Type B pancreatic cell (in vitro differentiated cells): ENCODE data around the gene FER. TPM values are rescaled to one million over a fixed set of nuclear protein-coding genes. Genes with fewer than 3 reads are reported as not detected.
"Not testable (repeated sequence)": the region's sequence is repeated elsewhere in the genome, so short reads cannot be mapped to it uniquely, and the experiment has no call there.

Source experiments
- DNase-seq: peaks from one replicate; pipeline ENCODE4 v3.0.0; 2021; ENCODE audit warnings: mixed read lengths; ENCODE audit not compliant: unreplicated experiment; ENCODE audit errors: extremely low spot score
- H3K27ac Mint-ChIP-seq: 2 replicates; pipeline ENCODE4 v1.8.0; 2021; ENCODE audit warnings: mild to moderate bottlenecking, mixed read lengths
- H3K27me3 Mint-ChIP-seq: 2 replicates; pipeline ENCODE4 v1.8.0; 2021; ENCODE audit warnings: mixed read lengths
- H3K36me3 Mint-ChIP-seq: 2 replicates; pipeline ENCODE4 v1.8.0; 2021; ENCODE audit warnings: mixed read lengths
- H3K4me1 Mint-ChIP-seq: one replicate; pipeline ENCODE4 v1.8.0; 2021; ENCODE audit warnings: mixed read lengths; ENCODE audit not compliant: unreplicated experiment
- H3K4me3 Mint-ChIP-seq: 2 replicates; pipeline ENCODE4 v1.8.0; 2021; ENCODE audit warnings: mild to moderate bottlenecking, mixed read lengths
- H3K9me3 Mint-ChIP-seq: 2 replicates; pipeline ENCODE4 v1.8.0; 2021; ENCODE audit warnings: mixed read lengths
- CTCF ChIP-seq: fragments of 200-600 bp; sonication (generic); conservative IDR thresholded peaks from 2 replicates; pipeline ENCODE4 v1.5.0; 2021; ENCODE audit warnings: antibody characterized with exemption, mild to moderate bottlenecking
- total RNA-seq: library from RNA; stranded (reverse); gene quantifications from 2 replicates; pipeline ENCODE4 v1.2.1, GENCODE V29; 2021; ENCODE audit warnings: low replicate concordance

FER gene
- total RNA-seq, 1 donor from 2014 or later = 29.7 TPM

DNA sequence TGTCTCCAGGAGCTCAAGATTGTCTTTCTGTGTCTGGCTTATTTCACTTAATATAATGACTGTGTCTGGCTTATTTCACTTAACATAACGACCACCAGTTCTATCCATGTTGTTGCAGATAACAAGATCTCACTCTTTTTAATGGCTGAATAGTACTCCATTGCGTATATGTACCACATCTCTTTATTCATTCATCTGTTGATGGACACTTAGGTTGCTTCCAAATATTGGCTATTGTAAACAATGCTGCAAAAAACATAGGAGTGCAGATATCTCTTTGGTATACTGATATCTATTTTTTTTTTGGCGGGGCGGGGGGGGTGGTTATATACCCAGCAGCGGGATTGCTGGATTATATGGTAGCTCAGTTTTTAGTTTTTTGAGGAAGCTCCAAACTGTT, 45.5 kb downstream of the FER start:
- no peak for TF ChIP-seq CTCF
- Mint-ChIP-seq H3K4me3 (no peak overlapping the region), H3K27me3 (no peaks in the 10 kb centered on the region), H3K27ac (no peak overlapping the region), H3K36me3 (peaks cover 26% of the 10 kb centered on the region), H3K4me1 (no peaks in the 10 kb centered on the region), H3K9me3 (peaks cover 4% of the 10 kb centered on the region)
- no peak for DNase-seq

DNA sequence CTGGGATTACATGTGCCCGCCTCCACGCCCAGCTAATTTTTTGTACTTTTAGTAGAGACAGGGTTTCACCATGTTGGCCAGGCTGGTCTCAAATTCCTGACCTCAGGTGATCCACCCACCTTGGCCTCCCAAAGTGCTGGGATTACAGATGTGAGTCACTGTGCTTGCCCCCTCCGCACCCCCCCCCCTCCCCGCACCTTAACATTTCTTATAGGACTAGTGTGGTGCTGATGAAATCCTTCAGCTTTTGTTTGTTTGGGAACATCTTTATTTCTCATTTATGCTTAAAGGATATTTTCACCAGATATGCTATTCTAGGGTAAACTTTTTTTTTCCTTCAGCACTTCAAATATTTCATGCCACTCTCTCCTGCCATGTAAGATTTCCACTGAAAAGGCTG, 46.7 kb downstream of the FER start:
- H3K9me3 Mint-ChIP-seq, DNase-seq, H3K27ac Mint-ChIP-seq, H3K4me3 Mint-ChIP-seq, H3K27me3 Mint-ChIP-seq, H3K4me1 Mint-ChIP-seq: not testable (repeated sequence)
- H3K36me3 Mint-ChIP-seq = peaks cover 32% of the 10 kb centered on the region

- no peak overlapping the region for H3K27ac Mint-ChIP-seq
- no peak overlapping the region for H3K4me3 Mint-ChIP-seq
- TF ChIP-seq CTCF = no peak
- peaks cover 4% of the 10 kb centered on the region for H3K9me3 Mint-ChIP-seq
- H3K36me3 Mint-ChIP-seq = peaks cover 39% of the 10 kb centered on the region
- no peak for DNase-seq
- no peaks in the 10 kb centered on the region for H3K27me3 Mint-ChIP-seq
- no peaks in the 10 kb centered on the region for H3K4me1 Mint-ChIP-seq
Observed at GRCh38 chr5:108797396-108797795, 49.7 kb downstream of the FER start.

GRCh38 chr5:108797986-108798385, 50.3 kb downstream of the FER start:
- H3K4me3 Mint-ChIP-seq = no peak overlapping the region
- H3K27ac Mint-ChIP-seq = no peak overlapping the region
- peaks cover 4% of the 10 kb centered on the region for H3K9me3 Mint-ChIP-seq
- no peaks in the 10 kb centered on the region for H3K27me3 Mint-ChIP-seq
- no peak for TF ChIP-seq CTCF
- peaks cover 44% of the 10 kb centered on the region for H3K36me3 Mint-ChIP-seq
- H3K4me1 Mint-ChIP-seq = no peaks in the 10 kb centered on the region
- no peak for DNase-seq

GRCh38 chr5:108798513-108799265, 51.0 kb downstream of the FER start:
- no peak for DNase-seq
- H3K36me3 Mint-ChIP-seq = peaks cover 45% of the 10 kb centered on the region
- no peaks in the 10 kb centered on the region for H3K27me3 Mint-ChIP-seq
- no peaks in the 10 kb centered on the region for H3K4me1 Mint-ChIP-seq
- no peak overlapping the region for H3K27ac Mint-ChIP-seq
- no peak for TF ChIP-seq CTCF
- no peaks in the 10 kb centered on the region for H3K9me3 Mint-ChIP-seq
- no peak overlapping the region for H3K4me3 Mint-ChIP-seq

GRCh38 chr5:108801301-108801700, 53.6 kb downstream of the FER start:
- Mint-ChIP-seq H3K27me3 (no peaks in the 10 kb centered on the region), H3K4me1 (no peaks in the 10 kb centered on the region), H3K4me3 (no peak overlapping the region), H3K27ac (no peak overlapping the region), H3K36me3 (peaks cover 49% of the 10 kb centered on the region), H3K9me3 (peaks cover 6% of the 10 kb centered on the region)
- no peak for TF ChIP-seq CTCF
- DNase-seq = no peak
